ENCODE data around the gene CMTR2. TPM values are rescaled to one million over a fixed set of nuclear protein-coding genes. Genes with fewer than 3 reads are reported as not detected.
"Not testable (repeated sequence)": the region's sequence is repeated elsewhere in the genome, so short reads cannot be mapped to it uniquely, and the experiment has no call there.

Gene CMTR2
- total RNA-seq: 27.7 TPM

GRCh38 chr16:71288890-71289731 is at the start of gene CMTR2:
Gene CMTR2 (minus strand): TSS chr16:71289402. CDS start chr16:71285920, 3,482 bp downstream.
- DNase-seq (ENCODE audit: low spot score): peak; percentile 94

DNA sequence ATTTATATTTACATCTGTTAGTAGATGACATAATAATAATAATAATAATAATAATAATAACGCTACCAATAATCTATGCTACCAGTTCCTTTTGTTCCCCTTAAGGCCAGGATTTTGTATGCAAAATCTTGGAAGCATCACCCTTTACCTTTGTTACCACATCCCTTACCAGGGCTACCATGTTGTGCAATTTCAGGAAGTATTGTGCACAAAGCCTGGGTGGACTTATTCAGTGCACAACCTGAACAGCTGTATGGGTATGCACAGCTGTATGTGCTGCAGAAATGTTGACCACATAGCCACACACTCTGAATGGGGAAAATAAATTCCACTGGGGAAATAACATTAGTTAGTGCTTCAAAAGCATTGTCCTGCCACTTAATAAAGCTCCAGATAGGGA is 49.4 kb upstream of the CMTR2 start:
- DNase-seq (ENCODE audit: low spot score): no peak

DNA sequence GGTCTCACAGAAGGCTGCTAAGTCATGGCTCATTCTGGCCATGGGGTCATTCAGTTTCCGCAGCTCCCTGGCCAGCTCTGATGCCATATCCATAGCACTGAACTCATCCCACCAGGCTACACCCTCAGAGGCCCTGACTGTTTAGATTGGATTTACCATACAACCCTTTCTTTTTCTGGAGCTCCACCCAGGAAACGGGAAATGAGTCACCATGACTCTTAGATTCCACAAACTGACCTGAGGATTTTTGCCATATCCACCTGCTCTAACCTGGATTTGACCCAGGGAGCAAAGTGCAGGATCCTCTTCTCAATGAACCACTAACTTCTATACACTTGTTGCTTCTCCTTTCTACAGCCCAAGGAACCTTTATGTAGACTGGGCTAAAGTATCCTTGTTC is 49.0 kb upstream of the CMTR2 start:
- no peak for DNase-seq (ENCODE audit: low spot score)

DNA sequence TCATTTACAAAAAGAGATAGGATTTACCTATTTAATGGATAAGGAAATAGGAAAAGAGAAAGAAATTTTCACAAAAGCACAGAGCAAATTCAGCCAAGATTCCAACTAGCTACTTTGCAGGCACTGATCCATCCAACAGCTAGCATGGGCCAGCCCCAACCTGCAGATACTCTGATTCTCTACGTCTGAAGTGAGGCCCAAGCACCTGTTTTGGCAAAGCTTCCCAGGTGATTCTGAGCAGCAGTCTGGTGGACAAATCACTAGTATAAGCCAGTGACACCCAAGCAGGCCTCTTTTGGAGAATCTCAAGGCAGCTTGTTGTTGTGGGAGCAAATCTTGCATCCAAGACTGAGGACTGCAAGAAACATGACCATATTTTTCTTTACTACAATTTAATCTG is 48.4 kb upstream of the CMTR2 start:
- no peak for DNase-seq (ENCODE audit: low spot score)

- no peak for DNase-seq (ENCODE audit: low spot score)
Measured at GRCh38 chr16:71328151-71328550, 38.9 kb upstream of the CMTR2 start.

GRCh38 chr16:71327720-71328119 is 38.5 kb upstream of the CMTR2 start:
- no peak for DNase-seq (ENCODE audit: low spot score)

- DNase-seq (ENCODE audit: low spot score): no peak
Measured at GRCh38 chr16:71319999-71320398, 30.8 kb upstream of the CMTR2 start.

- no peak for DNase-seq (ENCODE audit: low spot score)
Measured at GRCh38 chr16:71315269-71315668, 26.1 kb upstream of the CMTR2 start.

- DNase-seq (ENCODE audit: low spot score): not testable (repeated sequence)
Measured at GRCh38 chr16:71313591-71313990, 24.4 kb upstream of the CMTR2 start.

DNA sequence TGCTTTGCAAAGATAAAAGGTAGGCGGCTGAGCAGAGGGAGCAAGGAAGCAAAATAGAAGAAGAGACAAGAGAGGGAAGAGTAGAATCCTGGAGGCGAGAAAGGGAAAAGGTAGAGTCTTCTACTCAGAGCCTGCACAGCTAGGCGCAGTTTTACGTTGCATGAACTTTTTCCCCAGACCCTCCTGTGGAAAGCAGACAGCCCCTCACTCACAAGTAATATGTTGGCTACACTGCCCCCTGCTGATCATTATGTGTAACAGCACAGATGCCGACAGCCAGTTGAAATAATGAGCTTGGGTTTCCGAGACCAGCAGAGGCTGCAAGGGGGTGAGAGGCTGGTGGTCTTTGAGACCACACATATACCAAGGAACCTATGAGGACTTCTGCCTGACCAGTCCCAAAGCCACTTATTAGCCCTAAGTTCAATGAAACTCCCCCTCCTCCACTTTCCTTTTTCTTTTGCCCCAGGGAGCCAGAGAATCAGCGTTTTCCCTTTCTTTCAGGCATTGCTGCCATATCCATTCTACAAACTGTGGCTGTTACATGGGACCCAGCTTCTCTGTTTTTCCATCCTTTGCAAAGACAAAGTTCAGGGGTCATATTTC is 22.5 kb upstream of the CMTR2 start:
- no peak for DNase-seq (ENCODE audit: low spot score)

DNA sequence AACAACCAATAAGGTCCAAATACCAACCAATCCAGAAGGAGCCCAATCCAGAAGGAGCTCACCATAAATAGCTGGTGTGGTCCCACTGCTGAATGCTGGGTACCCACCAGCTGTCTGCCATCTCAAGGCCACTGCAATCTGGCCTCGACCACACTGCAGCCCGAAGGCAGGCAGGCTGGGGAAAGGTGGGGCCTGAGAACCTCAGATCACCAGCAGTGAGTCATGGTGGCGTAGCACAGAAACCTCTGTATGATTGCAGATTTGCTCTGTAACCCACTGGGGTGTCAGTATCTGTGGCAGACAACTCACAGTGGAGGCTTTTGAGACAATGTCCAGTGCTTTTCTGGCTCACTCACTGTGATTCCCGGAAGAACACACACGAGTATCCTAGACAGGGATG is 14.7 kb upstream of the CMTR2 start:
- no peak for DNase-seq (ENCODE audit: low spot score)

DNA sequence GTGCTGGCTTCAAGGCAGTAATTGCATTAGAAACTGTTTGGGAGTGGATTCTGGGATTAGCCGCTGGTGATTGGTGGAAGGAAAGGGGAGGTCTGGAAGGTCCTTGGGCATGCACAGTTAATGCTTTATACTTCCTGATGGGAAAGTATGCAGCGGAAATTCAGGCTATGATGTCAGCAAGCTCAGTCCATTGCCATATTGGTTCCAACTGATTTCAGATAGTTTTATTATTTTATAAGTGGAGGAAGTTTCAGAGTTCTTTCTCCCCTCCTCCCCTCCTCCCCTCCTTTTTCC is 8.1 kb upstream of the CMTR2 start:
- DNase-seq (ENCODE audit: low spot score): no peak

DNA sequence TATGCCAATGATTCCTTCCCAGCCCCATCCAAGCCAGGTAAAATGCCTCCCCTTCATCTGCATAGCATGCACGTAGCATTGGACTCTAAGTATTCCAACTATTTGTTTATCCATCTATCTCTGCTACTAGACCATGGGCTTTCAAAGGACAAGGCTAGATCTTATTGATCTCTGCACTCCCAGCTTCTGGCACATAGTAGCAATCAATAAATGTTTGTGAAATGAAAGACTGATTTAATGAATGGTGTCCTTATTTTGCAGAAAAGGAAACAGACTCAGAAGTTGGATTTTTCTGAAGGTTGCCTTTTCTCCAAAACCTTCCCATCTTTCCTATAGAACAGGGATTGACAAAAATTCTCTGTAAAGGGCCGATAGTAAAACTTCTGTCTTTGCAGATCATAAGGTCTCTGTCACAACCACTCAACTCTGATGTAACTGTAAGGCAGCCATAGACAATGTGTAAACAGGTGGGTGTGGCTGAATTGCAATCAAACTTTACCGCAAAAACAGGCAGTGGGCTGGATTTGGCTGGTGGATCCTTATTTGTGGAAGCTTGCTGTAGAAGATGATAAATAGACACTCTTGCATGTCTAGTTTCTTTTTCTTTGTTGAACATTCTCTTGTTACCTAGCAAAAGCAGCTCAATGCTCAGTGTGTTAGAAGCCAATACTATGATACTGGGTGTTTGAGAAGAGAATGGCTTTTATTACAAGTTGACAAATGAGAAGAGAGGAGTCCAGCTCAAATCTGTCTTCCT is 7.6 kb upstream of the CMTR2 start:
- DNase-seq (ENCODE audit: low spot score): no peak

- DNase-seq (ENCODE audit: low spot score): no peak
Measured at GRCh38 chr16:71295950-71296349, 6.7 kb upstream of the CMTR2 start.

DNA sequence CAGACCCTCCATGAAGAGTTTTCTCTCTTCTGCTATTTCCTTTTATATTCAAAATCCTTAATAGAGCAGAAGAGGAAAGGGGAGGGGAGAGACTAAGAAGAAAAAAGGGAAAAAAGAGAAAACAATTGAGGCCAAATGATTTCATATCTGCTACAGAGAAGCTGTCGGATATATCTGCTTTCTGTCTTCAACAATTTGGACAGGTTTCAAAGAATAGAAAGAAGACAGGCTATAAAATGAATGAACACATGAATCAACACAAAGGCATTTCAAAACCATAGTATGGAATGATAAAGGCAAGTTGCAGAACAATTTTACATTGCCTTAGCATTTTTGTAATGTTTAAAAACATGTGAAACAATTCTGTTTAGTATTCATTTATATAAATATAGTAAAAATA is 4.7 kb upstream of the CMTR2 start:
- DNase-seq (ENCODE audit: low spot score): no peak

DNA sequence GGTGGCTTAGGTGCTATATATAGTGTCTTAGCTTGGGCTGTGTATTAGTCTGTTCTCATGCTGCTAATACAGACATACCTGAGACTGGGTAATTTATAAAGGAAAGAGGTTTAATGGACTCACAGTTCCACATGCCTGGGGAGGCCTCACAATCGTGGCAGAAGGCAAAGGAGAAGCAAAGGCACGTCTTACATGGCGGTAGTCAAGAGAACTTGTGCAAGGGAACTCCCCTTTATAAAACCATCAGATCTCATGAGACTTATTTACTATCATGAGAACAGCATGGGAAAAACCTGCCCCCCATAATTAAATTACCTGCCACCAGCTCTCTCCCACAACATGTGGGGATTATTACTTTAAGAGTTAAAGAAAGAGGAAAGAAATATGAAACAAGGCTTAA is 2.9 kb upstream of the CMTR2 start:
- DNase-seq (ENCODE audit: low spot score): not testable (repeated sequence)

GRCh38 chr16:71289732-71290062 is 495 bp upstream of the CMTR2 start:
- DNase-seq (ENCODE audit: low spot score): no peak

GRCh38 chr16:71288570-71288889 is 672 bp downstream of the CMTR2 start:
- DNase-seq (ENCODE audit: low spot score): no peak

DNA sequence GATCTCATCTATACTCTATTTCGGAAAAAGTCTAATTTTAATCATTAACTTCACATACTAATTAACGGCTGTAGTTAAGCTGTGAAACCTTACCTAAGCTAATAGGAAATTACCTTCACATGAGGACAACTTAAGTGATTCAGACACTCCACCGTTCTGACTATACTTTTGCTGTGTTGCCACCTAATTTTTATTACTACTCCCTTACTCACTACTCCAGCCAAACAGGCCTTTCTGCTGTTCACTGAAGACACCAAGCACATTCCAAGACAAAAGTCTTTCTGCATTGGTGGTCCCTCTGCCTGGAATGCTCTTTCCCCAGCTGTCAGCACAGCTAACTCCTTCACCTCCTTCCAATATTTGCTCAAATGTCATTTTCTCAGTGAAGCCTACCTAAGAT is 1.3 kb downstream of the CMTR2 start:
- no peak for DNase-seq (ENCODE audit: low spot score)

- DNase-seq (ENCODE audit: low spot score): no peak
Measured at GRCh38 chr16:71287454-71287853, 1.7 kb downstream of the CMTR2 start.

DNA sequence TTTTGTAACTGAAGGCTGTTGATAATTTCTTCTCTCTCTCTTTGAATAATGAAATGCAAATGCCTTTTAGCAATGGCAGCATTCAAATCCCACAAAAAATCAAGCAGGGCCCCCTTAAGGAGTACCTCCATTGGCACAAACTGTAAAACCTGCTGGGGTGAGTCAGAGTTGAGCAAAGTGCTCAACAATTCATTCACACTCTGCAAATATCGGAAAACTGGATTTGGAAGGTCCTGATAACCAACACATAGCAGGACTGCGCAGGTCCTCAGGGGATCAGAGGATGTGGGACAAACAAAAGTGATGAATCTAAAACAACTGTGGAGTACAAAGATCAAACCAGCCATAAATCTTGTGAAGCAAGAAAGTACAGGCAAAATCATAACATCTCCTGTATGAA is 5.6 kb downstream of the CMTR2 start:
- DNase-seq (ENCODE audit: low spot score): no peak

DNA sequence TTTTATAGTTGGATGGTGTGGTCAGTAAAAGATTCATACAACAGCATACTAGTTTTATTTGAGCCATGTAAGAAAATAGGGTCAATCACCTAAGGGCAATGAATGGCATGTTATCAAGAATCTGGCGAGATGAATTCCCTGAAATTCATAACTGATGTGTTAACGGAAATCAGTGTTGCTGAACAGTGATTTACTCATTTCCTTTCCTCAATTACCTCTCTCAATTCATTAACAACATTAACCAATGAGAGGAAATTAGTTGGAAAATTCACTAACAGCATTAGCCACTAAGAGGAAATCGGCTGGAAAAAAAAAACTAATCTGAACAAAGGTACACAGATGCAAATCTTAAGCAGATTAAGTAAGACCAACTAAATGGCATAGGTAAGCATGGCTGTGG is 6.3 kb downstream of the CMTR2 start:
- DNase-seq (ENCODE audit: low spot score): no peak

DNA sequence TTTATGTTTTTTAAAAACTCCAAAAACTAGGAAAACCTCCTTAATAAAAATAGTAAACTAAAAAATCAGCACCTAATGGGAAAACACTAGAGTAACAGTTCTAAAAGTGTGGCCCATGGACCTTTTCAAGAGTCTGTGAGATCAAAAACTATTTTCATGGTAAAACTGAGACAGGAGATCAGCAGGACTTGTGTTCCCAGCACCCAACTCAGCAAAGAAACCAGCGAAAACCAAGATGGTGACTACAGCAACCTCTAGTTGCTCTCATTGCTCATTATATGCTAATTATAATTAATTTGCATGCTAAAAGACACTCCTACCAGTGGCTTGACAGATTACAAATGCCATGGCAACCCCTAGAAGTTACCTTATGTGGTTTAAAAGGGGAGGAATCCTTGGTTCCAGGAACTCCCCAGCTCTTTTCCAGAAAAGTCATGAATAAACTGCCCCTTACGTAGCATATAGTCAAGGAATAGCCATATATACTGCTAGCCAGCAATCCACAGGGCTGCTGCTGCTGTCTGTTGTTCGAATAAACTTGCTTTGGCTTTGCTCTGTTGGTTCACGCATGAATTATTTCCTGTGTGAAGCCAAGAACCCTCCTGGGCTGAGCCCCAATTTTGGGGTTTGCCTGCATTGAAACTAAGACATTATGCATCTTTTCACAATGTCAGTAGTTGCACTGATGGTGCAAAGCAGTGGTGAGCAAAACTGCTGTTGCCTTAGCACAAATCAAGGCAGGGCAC is 12.4 kb downstream of the CMTR2 start:
- no peak for DNase-seq (ENCODE audit: low spot score)

All from ureter (tissue), 1 donor.